Hepatocyte (in vitro differentiated cells): ENCODE data around the gene DUS2. TPM values are rescaled to one million over a fixed set of nuclear protein-coding genes. Genes with fewer than 3 reads are reported as not detected.
"Not testable (repeated sequence)": the region's sequence is repeated elsewhere in the genome, so short reads cannot be mapped to it uniquely, and the experiment has no call there.

Experiments used
- DNase-seq: peaks from one replicate; pipeline ENCODE4 v3.0.0-alpha.2; 2016; ENCODE audit warnings: low spot score
- H2AFZ ChIP-seq: fragments of 200-600 bp; sonication (generic); 2 replicates; pipeline ENCODE4 v1.6.0; 2016; ENCODE audit warnings: antibody characterized with exemption, mild to moderate bottlenecking
- H3K27ac ChIP-seq: fragments of 200-600 bp; sonication (generic); 2 replicates; pipeline ENCODE4 v1.5.1; 2016; ENCODE audit warnings: mild to moderate bottlenecking
- H3K27me3 ChIP-seq: fragments of 200-600 bp; sonication (generic); 2 replicates; pipeline ENCODE4 v1.6.1; 2016
- H3K36me3 ChIP-seq: fragments of 200-600 bp; sonication (generic); replicated peaks from 2 replicates; pipeline ENCODE4 v1.5.1; 2016; ENCODE audit warnings: low read depth; ENCODE audit not compliant: insufficient read depth
- H3K4me1 ChIP-seq: fragments of 200-600 bp; sonication (generic); 2 replicates; pipeline ENCODE4 v1.5.1; 2016; ENCODE audit warnings: mild to moderate bottlenecking, moderate library complexity; ENCODE audit not compliant: insufficient read depth
- H3K4me2 ChIP-seq: fragments of 200-600 bp; sonication (generic); 2 replicates; pipeline ENCODE4 v1.6.0; 2016
- H3K4me3 ChIP-seq: fragments of 200-600 bp; sonication (generic); 2 replicates; pipeline ENCODE4 v1.5.1; 2016; ENCODE audit warnings: mild to moderate bottlenecking
- H3K79me2 ChIP-seq: fragments of 200-600 bp; sonication (generic); 2 replicates; pipeline ENCODE4 v1.6.0; 2017; ENCODE audit warnings: mild to moderate bottlenecking
- H3K9me2 ChIP-seq: fragments of 200-600 bp; sonication (generic); replicated peaks from 2 replicates; pipeline ENCODE4 v1.6.0; 2017; ENCODE audit warnings: mild to moderate bottlenecking; ENCODE audit not compliant: insufficient read depth
- H3K9me3 ChIP-seq: fragments of 200-600 bp; sonication (generic); 2 replicates; pipeline ENCODE4 v1.5.1; 2016; ENCODE audit warnings: low read depth, mild to moderate bottlenecking
- H4K20me1 ChIP-seq: fragments of 200-600 bp; sonication (generic); 2 replicates; pipeline ENCODE4 v1.6.0; 2016; ENCODE audit warnings: mild to moderate bottlenecking; ENCODE audit not compliant: insufficient read depth, poor library complexity, severe bottlenecking
- EZH2 ChIP-seq: fragments of 200-600 bp; sonication (generic); IDR thresholded peaks from 2 replicates; pipeline ENCODE4 v1.6.1; 2016; ENCODE audit warnings: antibody characterized with exemption, mild to moderate bottlenecking, borderline replicate concordance
- EZH2phosphoT487 ChIP-seq: fragments of 200-600 bp; sonication (generic); IDR thresholded peaks from one replicate; pipeline ENCODE4 v1.6.1; 2018; ENCODE audit warnings: antibody characterized with exemption, mild to moderate bottlenecking, low read depth, moderate library complexity; ENCODE audit not compliant: unreplicated experiment, severe bottlenecking
- WGBS: methylation state at CpG from one replicate; pipeline ENCODE4 v1.1.6; 2016; ENCODE audit warnings: low lambda C conversion rate; ENCODE audit errors: missing lambda C conversion rate; 5-methylcytosine and 5-hydroxymethylcytosine counted together
- polyA plus RNA-seq: library from polyadenylated mRNA; unstranded; fragments of >200 nt; fragmentation: Nextera tagmentation; extraction: Ambion mirVana; gene quantifications from 2 replicates; pipeline ENCODE4 v1.2.1, GENCODE V29; 2016
- total RNA-seq: library from RNA; depleted of rRNA; stranded (reverse); fragments of >200 nt; gene quantifications from 2 replicates; pipeline ENCODE4 v1.2.3, GENCODE V29; 2014
- TF ChIP-seq, protein P1 (sequence below): fragments of 200-600 bp; sonication (generic); IDR thresholded peaks from 2 replicates; pipeline ENCODE4 v1.5.1; 2016; ENCODE audit warnings: antibody characterized with exemption, mild to moderate bottlenecking; ENCODE audit not compliant: poor library complexity

DUS2 gene
- total and polyA plus RNA-seq, 2 experiments from 2014 or later = 11.8 to 18.0 TPM

DNA sequence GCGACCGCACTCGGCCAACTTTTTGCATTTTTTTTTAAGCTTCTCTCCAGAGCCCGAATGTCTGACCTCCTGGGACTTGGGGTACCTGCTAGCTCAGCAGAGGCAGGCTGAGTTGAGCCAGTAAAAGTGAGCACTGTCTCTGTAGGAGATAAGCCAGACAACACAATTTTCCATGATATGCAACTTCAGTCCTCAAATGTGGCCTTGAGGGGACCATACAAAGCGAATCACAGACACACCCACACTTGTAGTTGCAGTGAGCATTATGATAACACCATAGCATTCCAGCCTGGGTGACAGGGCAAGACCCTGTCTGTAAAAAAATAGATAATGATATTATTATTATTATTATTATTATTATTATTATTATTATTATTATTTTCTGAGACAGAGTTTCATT is 26.4 kb upstream of the DUS2 start:
- Histone ChIP-seq H3K36me3 (no peaks in the 10 kb centered on the region), H3K27me3 (no peaks in the 10 kb centered on the region), H3K79me2 (no peaks in the 10 kb centered on the region), H2AFZ (no peak overlapping the region), H3K9me3 (no peaks in the 10 kb centered on the region), H3K4me2 (no peak overlapping the region), H4K20me1 (no peaks in the 10 kb centered on the region), H3K4me3 (no peak overlapping the region), H3K4me1 (peaks cover 6% of the 10 kb centered on the region), H3K9me2 (no peaks in the 10 kb centered on the region), H3K27ac (no peak overlapping the region)
- no peak for DNase-seq
- WGBS = 92% methylated on average over 5 of the region's 5 CpGs
- TF ChIP-seq EZH2 (no peak), EZH2phosphoT487 (no peak)
- TF ChIP-seq, protein P1, sequence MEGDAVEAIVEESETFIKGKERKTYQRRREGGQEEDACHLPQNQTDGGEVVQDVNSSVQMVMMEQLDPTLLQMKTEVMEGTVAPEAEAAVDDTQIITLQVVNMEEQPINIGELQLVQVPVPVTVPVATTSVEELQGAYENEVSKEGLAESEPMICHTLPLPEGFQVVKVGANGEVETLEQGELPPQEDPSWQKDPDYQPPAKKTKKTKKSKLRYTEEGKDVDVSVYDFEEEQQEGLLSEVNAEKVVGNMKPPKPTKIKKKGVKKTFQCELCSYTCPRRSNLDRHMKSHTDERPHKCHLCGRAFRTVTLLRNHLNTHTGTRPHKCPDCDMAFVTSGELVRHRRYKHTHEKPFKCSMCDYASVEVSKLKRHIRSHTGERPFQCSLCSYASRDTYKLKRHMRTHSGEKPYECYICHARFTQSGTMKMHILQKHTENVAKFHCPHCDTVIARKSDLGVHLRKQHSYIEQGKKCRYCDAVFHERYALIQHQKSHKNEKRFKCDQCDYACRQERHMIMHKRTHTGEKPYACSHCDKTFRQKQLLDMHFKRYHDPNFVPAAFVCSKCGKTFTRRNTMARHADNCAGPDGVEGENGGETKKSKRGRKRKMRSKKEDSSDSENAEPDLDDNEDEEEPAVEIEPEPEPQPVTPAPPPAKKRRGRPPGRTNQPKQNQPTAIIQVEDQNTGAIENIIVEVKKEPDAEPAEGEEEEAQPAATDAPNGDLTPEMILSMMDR = no peak

DNA sequence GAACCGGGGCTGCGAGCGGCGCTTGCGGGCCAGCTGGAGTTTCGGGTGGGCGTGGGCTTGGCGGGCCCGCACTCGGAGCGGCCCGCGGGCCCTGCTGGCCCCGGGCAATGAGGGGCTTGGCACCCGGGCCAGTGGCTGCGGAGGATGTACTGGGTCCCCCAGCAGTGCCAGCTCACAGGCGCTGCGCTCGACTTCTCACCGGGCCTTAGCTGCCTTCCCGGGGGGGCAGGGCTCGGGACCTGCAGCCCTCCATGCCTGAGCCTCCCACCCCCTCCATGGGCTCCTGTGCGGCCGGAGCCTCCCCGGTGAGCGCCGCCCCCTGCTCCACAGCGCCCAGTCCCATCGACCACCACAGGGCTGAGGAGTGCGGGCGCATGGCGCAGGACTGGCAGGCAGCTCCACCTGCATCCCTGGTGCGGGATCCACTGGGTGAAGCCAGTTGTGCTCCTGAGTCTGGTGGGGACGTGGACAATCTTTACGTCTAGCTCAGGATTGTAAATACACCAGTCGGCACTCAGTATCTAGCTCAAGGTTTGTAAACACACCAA is 24.8 kb upstream of the DUS2 start:
- 91% methylated on average over 16 of the region's 36 CpGs for WGBS
- not testable (repeated sequence) for H3K36me3 ChIP-seq, H3K27me3 ChIP-seq, H3K79me2 ChIP-seq, DNase-seq, H3K27ac ChIP-seq, H3K4me3 ChIP-seq, H4K20me1 ChIP-seq, H3K4me2 ChIP-seq, H3K9me3 ChIP-seq, H2AFZ ChIP-seq, H3K9me2 ChIP-seq, H3K4me1 ChIP-seq

DNA sequence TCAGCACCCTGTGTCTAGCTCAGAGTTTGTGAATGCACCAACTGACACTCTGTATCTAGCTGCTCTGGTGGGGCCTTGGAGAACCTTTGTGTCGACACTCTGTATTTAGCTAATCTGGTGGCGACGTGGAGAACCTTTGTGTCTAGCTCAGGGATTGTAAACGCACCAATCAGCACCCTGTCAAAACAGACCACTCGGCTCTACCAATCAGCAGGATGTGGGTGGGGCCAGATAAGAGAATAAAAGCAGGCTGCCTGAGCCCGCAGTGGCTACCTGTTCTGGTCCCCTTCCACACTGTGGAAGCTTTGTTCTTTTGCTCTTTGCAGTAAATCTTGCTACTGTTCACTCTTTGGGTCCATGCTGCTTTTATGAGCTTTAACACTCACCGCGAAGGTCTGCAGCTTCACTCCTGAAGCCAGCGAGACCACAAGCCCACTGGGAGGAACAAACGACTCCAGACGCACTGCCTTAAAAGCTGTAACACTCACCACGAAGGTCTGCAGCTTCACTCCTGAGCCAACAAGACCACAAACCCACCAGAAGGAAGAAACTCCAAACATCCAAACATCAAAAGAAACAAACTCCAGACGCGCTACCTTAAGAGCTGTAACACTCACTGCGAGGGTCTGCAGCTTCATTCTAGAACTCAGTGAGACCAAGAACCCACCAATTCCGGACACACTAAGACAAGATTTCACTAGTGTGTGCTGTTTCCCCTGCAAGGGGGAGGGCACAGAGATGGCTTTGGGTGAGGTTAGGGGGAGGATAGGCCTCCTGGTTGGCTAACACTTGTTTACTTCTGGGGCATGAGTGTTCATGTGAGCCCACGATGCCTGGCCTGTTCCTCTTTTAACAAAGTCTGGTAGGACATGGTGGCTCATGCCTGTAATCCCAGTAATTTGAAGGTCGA is 24.1 kb upstream of the DUS2 start, which contains the start of gene DPEP2:
Gene DPEP2, minus strand, starts transcription at position 706 of the 910 bp plus-strand sequence. CDS start 6,272 bp downstream, outside the sequence.
- DNase-seq, H4K20me1 ChIP-seq, H3K79me2 ChIP-seq, H3K36me3 ChIP-seq, H3K4me1 ChIP-seq, H3K27ac ChIP-seq, H3K9me2 ChIP-seq, H3K9me3 ChIP-seq, H3K4me2 ChIP-seq, H3K4me3 ChIP-seq, H3K27me3 ChIP-seq, H2AFZ ChIP-seq: not testable (repeated sequence)
- WGBS = 82% methylated on average over 18 of the region's 18 CpGs

DNA sequence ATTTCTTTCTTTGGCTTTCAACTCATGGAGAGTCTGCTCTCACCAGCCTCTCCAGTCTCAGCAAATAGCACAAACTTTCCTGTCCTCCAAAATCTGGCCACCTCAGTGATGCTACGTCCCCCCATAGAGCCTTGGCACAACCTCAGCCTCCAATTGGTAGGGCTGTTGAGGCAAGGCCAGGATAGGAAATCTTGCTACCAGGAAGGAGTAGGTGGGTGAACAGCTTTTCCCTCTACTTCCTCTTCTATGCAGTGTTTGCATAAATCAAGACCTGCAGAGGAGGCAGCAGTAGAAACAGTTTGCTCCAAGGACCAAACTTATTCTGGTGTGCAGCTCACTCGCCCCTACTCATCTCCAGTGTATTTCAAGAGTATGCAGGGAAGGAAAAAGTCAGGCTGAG is 23.1 kb upstream of the DUS2 start:
- TF ChIP-seq EZH2phosphoT487 = no peak
- TF ChIP-seq EZH2 = no peak
- TF ChIP-seq, protein P1 = no peak
- Histone ChIP-seq H3K4me2 (no peak overlapping the region), H3K36me3 (no peaks in the 10 kb centered on the region), H3K9me2 (no peaks in the 10 kb centered on the region), H3K9me3 (no peaks in the 10 kb centered on the region), H3K4me1 (no peaks in the 10 kb centered on the region), H3K4me3 (no peak overlapping the region), H4K20me1 (no peaks in the 10 kb centered on the region), H3K27me3 (no peaks in the 10 kb centered on the region), H3K27ac (no peak overlapping the region), H3K79me2 (no peaks in the 10 kb centered on the region), H2AFZ (no peak overlapping the region)
- no peak for DNase-seq
- 94% methylated on average over 2 of the region's 2 CpGs for WGBS
